Activated CD4-positive, alpha-beta T cell treated with anti-CD3 and anti-CD28 coated beads for 4 hours (primary cell): ENCODE results near the gene MAZ.
"Not testable (repeated sequence)": the region's sequence is repeated elsewhere in the genome, so short reads cannot be mapped to it uniquely, and the experiment has no call there.

Experiments used
- DNase-seq, 2 donors: peaks; one replicate each; pipeline ENCODE4 v3.0.0-alpha.2; 2020

The MAZ gene

DNA sequence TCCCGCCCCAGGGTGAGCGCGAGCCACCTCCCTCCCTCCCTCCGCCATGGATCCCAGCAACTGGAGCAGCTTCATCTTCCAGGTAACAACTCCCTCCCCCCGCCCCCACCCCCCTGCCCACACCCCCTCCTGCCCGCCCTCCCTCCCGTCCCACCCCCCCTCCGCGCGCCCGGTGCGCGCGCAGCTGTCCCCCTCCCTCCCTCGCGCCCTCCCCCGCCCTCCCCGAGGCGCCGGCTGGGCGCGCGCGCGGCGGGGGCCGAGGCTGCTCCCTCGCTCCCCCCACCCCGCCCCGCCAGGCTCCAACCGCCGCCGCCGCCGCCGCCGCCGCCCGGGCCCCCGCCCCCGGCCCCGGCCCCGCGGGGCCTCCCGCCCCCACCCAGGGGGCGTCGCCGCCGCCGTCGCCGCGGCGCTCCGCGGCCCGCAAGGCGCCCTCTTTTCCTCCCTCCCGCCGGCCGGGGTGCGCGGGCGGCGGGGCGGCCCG, at the start of gene MAZ:
TSS of gene MAZ (plus strand) at position 431 of the 481 bp plus-strand sequence. CDS start 173 bp downstream, outside the sequence.
- DNase-seq = peak in 1 of 2 donors; percentile 82

DNA sequence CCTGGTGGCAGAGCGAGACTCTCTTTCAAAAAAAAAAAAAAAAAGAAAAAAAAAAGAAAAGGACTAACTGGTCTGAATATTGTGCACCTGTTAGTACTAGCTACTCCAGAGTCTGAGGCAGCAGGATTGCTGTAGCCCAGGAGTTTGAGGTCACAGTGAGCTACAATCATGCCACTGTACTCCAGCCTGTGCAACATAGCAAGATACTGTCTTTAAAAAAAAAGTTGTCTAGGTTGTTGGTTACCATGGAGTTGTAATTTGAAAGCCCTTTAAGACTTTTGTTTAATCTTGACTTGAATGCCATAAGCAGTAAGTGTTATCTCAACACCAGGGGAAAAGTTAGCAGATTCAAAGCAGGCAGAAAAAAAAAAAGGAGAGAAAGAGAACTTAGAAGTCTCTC, 49.7 kb upstream of the MAZ start:
- no peak for DNase-seq

DNA sequence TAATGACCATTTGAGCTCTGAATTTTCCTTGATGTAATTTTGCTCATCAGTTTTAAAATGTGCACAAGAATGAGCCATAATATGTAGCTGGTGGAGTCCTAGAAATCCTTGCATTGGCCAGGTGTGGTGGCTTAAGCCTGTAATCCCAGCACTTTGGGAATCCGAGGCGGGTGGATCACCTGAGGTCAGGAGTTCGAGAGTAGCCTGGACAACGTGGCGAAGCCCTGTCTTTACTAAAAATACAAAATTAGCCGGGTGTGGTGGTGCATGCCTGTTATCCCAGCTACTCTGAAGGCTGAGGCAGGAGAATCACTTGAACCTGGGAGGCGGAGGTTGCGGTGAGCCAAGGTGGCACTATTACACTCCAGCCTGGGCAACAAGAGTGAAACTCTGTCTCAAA, 49.2 kb upstream of the MAZ start:
- DNase-seq = not testable (repeated sequence)

DNA sequence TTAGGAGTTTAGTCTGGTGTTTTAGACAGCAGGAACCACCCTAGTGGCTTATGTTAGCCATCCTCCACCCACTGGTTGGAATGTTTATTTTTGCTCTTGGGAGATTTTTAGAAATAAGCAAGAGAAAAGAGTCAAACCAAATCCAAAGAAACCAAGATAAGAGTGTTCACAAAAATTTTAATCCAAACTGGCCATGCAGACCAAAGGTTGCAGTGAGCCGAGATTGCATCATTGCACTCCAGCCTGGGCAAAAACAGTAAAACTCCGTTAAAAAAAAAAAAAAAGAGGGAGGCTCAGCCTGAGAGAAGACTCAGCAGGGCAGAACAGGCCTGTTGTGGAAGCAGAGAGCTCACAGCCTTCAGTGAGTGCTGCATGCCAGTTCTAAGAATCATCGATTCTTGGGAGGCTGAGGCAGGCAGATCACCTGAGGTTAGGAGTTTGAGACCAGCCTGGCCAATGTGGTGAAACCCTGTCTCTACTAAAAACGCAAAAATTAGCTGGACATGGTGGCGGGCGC, 48.3 kb upstream of the MAZ start:
- DNase-seq = no peak

DNA sequence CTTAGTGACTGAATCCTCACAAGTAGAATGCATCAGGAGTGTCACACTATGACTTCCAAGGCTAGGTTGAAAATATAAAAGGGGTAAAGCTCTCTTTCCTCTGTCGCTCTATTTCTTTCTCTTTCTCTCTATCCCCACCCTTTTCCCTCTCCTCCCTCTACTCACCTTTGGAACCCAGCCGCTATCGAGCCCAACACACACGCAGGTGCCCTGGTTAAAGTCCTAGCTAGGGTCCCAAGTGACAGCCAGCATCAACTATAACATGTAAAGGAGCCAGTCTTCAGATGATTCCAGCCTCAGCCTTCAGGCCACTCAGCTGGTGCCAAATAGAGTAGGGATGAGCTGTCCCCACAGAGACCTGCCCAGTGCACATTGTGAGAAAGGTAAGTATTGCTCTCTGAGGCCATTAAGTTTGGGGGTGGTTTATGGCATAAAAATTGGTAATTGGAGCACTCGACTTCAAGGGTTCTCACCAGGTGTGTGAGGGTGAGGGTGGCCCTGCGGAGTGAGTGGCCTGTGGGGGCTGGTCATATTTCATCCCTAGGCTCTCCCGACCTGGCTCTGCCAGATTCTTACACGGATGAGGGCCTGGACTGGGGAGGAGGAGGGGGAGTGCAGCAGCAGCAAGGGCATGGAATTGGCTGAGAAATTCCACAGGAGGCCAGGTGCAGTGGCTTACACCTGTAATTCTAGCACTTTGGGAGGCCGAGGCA, 45.6 kb upstream of the MAZ start:
- DNase-seq = no peak

DNA sequence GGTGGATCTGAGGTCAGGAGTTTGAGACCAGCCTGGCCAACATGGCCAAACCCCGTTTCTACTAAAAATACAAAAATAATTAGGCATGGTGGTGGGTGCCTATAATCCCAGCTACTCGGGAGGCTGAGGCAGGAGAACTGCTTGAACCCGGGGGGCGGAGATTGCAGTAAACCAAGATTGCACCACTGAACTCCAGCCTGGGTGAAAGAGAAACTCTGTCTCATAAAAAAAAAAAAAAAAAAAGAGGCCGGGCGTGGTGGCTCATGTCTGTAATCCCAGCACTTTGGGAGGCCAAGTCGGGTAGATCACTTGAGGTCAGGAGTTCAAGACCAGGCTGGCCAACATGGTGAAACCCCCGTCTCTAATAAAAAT, 45.1 kb upstream of the MAZ start:
- not testable (repeated sequence) for DNase-seq

DNA sequence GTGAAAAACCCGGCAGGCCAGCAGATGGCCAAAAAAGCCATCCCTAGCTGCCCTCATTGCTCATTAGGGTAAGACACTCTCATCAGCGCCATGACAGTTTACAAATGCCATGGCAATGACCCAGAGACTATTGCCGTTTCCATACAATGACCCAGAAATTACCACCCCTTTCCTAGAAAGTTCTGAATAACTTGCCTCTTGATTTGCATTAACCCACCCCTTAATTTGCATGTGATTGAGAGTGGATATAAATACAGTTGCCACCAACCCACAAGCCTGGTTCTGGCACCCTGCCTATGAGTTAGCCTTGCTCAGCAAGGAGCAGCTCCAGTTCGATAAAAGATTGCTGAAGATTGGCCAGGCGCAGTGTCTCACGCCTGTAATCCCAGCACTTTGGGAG, 44.4 kb upstream of the MAZ start:
- no peak for DNase-seq

DNA sequence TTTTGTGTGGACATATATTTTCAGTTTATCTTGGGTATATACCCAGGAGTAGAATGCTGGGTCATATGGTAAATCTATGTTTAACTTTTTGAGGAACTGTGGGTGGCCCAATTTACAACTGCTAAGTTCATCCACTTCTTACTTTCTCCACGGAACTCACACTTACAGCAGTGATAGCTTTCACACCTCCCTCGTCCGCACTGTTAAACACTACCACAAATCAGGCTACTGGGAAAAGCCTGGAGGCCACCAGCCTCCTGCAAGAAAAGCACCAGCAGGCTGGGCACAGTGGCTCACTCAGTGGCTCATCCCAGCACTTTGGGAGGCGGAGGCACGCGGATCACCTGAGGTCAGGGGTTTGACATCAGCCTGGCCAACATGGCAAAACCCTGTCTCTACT, 43.0 kb upstream of the MAZ start:
- DNase-seq = no peak

DNA sequence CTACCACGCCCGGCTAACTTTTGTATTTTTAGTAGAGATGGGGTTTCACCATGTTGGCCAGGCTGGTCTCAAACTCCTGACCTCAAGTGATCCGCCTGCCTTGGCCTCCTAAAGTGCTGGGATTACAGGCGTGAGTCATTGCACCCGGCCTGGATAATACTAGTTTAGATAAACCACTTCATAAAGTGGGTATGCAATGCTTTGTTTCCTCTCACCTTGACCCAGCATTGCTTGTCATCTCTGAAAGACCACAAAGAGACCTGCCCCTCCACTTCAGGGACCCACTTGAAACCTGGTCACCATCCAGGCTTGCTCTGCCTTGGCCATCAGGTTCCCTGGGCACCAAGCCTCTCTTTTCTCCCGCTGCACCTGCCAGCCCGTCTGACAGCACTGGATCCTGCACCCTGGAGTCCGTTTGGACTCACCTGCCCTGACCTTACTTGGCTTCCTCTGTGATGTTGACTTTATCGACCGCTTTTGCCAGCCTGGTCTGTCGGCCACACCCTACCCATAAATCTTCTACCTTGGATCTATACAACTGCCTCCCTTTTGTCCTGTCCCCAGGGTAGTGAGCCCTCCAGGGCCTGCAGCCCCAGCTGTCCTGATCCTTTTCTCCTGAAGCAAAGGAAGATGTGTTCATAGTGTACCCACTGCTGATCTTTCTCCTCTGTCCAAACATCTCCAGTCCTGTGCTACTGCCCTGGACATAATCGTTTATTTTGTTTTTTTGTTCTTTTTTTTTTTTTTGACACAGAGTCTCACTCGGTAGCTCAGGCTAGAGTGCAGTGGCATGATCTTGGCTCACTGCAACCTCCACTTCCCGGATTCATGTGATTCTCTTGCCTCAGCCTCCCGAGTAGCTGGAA, 40.9 kb upstream of the MAZ start:
- DNase-seq = no peak

DNA sequence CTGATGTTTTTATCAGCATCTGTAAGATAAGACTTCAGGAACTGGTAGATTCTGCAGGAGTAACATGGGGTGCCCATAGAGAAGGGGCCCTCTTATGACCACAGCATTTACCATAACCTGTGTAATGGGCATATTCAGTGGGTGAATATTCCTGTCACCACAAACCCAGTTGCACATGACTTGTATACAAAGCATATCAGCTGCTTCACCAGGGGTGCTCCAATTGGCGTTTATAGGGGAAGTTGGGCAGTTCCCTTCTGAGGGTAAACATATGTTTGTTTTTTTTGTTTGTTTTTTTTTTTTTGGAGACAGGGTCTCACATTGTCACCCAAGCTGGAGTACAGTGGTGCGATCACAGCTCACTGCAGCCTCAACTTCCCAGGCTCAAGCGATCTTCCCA, 39.8 kb upstream of the MAZ start:
- no peak for DNase-seq

DNA sequence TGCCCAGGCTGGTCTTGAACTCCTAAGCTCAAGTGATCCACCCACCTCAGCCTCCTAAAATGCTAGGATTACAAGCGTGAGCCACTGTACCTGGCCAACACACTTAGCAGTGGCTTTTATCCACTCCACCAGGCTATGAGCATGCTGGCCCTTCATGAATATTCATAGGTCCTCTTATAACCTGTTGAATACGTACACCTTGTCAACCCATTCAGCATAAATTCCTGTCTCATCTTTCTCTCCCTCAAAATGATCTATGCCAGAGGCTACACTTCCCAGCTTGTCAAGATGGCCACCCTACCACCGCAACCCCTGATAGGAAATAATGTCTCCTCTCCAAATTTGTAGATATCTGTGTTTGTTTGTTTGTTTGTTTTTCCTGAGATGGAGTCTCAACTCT, 39.3 kb upstream of the MAZ start:
- no peak for DNase-seq

DNA sequence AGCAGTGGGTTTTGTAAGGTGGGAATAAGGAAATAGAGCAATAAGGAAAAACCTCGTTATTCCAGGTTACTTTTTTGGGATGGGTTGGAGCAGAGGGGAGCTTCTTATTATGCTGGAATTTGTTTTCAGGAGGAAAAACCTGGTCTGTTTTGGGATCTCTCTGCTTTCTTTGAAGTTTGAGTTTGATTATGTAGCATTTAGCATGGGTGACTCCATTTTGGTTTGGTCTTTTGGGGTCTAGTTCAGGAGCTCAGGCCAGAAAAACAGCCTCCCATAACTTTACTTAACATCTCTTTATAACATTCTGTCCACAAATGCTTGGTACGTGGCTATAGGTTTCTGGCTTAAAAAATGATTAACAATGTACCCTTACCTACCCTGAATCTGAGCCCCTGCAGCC, 36.8 kb upstream of the MAZ start:
- DNase-seq = no peak

DNA sequence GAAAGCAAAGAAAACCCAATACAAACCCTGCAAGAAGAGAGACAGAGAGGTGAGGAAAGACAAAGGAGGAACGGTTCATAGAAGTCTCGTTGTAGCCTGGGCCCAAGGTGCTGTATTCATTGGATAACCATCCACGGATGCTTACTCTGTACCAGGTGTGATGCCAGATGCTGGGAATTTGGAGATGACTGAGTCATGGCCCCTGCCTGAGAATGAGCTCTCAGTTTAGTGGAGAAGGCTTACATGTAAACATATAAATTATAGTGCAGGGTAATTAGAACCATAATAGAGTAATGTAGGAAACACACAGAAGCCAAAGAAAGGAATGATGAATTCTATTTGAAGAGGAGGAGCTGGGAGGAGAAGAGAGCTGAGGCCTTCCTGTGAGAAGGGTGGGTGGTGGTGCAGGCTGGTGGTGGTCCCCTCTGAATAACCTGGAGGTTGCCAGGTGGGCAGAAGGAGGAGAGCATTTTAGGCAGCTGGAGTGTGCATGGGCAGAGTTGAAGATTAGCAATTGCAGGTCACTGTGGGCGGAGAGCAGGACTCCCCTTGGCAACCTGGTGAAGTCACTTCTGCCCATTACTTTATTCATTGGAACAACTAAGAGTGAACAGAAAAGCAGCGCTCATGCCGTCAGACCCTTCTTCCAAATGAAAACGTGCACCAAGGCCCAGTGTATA, 35.9 kb upstream of the MAZ start:
- no peak for DNase-seq

DNA sequence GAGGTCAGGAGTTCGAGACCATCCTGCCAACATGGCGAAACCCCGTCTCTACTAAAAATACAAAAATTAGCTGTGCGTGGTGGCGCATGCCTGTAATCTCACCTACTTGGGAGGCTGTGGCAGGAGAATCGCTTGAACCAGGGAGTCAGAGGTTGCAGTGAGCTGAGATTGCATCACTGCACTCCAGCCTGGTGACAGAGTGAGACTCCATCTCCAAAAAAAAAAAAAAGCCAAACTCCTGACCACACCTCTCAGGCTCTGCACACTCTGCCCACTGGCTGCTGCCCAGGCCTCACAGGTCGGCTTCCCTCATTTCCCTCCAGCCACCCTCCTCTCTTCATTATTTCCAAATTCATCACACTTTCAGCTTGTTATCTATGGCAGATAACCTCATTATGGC, 34.0 kb upstream of the MAZ start:
- not testable (repeated sequence) for DNase-seq

DNA sequence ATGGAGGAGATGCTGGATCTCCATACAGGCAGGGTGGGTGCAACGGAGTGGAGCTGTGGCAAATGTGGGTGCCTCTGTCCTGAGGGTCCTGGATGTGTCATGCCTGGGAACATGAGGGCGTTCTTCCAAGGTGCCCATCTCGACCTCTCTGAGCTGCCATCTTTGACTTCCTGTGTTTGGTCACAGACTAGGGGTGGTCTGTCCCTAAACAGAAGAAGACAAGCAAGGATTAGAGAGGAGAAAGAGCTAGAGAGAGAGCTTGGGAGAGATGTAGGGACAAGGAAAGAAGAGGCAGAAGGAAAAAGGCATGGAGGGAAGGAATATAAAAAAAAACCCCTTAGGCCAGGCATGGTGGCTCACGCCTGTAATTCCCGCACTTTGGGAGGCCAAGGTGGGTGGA, 31.6 kb upstream of the MAZ start:
- no peak for DNase-seq

DNA sequence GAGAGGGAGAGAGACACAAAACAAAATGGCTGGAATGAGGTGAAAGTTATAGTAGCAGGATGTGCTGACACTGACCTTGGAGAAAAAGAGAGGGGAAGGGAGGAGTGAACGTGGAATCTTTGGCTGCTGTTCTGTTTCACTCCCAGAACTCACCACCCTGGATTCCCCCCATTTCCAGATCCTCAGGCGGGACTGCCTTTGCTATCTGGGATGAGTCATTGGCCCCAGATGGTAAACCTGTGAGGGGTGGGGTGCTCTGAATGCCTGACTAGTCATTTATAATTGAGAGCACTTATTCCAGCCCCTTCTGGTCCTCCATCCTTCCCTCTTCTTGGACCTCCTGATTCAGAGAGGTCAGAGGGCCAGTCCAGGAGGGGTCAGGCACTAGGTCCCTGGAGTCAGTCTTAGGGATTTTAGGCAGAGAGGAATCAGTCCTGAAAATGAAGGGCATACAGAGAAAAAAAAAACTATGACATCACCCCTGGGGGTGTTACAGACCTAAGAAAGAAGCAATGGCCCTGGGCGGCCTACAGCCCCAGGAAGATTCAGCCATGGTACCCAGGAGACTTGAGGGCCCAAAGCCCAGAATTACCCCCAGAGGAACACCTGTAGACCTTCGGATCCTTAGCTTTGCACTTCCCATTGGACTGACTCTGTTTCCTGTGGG, 30.5 kb upstream of the MAZ start:
- no peak for DNase-seq

DNA sequence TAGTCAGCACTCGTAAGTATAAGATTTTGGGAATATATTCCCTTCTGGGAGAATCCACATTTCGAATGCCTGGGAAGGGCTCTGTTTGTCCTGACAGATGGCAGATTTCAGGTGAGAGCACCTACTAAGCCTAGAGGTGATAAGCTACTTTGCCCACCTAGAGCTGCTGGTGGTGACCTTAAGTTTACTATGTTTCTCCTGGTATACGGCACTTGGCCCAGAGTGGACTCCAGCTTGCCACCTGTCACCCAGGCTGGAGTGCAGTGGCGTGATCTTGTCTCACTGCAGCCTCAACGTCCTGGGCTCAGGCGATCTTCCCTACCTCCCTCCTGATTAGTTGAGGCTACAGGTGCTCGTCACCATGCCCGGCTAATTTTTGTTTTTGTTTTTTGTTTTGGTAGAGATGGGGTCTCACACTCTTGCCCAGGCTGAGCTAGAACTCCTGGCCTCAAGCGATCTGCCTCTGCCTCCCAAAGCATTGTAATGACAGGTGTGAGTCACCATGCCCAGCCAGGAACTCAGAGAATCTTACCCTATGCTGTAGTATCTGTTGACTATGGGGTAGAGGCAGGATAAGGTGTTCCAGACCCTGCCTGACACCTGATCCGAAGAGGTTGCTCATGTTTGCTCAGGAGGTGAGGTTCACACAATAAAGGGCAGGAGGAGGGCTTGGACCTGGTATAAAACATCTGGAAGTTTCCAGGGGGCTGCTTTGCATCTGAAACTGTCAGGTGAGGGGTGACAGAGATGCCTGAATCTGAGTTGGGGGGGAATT, 28.6 kb upstream of the MAZ start, which contains the start of gene ZG16:
TSS of gene ZG16 (plus strand) at position 681 of the 775 bp plus-strand sequence. CDS start 1,011 bp downstream, outside the sequence.
- no peak for DNase-seq

DNA sequence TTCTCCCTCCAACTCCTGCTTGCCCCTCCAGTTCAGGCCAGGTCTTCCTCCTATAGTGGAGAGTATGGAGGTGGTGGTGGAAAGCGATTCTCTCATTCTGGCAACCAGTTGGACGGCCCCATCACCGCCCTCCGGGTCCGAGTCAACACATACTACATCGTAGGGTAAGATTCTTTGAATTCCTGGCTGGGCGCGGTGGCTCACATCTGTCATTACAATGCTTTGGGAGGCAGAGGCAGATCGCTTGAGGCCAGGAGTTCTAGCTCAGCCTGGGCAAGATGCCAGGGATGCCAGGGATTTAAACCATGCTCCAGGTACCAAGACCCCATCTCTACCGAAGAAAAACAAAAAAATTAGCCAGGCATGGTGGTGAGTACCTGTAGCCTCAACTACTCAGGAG, 26.9 kb upstream of the MAZ start:
- no peak for DNase-seq

DNA sequence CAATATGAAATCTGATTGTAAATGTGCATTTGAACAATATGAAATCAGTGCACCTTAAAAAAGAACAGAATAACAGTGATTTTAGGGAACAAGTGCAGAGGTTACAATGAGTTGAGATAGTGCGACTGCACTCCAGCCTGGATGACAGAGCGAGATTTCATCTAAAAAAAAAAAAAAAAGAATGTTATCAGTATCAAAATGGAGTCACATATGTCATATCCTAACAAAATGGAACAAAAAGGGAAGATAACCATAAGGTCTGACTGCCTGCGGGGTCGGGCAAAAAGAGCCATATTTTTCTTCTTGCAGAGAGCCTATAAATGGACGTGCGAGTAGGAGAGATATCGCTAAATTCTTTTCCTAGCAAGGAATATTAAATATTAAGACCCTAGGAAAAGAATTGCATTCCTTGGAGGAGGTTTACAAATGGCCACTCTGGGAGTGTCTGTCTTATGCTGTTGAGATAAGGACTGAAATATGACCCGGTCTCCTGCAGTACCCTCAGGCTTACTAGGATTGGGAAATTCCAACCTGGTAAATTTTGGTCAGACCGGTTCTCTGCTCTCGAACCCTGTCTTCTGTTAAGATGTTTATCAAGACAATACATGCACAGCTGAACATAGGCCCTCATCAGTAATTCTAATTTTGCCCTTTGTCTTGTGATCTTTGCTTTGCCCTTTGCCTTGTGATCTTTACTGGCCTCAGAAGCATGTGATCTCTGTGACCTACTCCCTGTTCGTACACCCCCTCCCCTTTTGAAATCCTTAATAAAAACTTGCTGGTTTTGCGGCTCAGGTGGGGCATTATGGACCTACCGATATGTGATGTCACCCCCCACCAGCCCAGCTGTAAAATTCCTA, 23.0 kb upstream of the MAZ start:
- DNase-seq = not testable (repeated sequence)

DNA sequence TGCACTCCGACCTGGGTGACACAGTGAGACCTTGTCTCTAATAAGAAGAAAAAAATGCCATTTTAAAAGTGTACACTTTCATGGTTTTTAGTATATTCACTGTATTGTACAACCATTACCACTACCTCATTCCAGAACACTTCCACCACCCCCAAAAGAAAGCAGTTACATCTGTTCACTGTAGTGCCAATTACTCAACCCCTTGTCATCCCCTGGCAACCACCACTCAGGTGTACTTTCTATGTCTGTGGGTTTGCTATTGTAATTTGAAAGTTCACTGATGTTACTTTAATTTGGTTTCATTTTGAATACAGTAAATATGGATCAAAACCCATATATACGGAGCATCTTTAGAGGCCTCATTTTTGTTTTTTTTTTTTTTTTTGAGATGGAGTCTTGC, 22.2 kb upstream of the MAZ start:
- DNase-seq = peak; percentile 14 to 19
